NCI-H2227 (cell line): Measurements from ENCODE around the gene SMURF1.
"Not testable (repeated sequence)": the region's sequence is repeated elsewhere in the genome, so short reads cannot be mapped to it uniquely, and the experiment has no call there.

Source experiments
- DNase-seq: peaks from one replicate; lab custom pipeline; 2025; ENCODE audit not compliant: unreplicated experiment; lab: John Stamatoyannopoulos, UW

SMURF1 gene

DNA sequence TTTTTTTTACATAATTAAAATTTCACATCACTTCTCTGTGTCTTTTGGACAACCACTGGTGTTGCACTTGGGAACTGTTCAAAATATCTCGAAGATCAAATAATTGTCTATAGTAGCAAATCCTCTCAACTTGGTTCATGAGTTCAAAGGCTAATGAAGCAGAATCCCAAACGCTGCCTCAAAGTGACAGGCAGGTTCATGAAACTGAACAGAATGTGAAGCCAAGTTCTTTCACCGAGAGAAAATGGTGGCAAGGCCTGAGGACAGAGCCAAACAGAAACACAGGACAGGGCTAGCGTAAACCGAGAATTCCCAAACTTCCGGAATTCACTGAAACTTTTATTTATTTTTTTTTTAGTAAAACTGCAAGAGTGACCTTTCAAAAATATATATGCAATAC, 21.1 kb downstream of the SMURF1 start:
- DNase-seq: no peak

DNA sequence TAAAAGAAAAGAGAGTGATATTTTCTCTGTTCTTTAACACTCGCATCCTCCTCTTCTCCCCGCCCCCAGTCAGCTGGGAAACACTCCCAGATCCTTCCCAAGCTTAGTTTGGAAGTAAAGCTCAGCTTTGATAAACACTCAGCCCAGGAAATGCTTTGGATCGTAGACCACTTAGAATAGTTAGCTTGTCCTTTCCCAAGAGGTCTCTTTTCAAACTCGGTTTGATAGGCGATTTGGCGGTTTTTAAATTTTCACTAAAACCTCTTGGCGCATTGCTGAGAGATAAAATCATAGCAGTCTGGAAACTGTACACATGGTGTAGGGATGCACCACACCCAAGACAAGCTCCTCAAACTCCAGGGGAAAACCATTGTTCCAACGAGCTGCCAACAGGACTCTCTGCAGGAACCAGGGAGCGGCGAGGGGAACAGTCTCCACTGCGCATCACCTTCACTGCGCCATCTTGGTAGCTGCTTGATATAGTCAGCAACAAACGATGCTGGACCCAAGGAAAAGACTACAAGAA, 22.3 kb downstream of the SMURF1 start:
- no peak for DNase-seq

DNA sequence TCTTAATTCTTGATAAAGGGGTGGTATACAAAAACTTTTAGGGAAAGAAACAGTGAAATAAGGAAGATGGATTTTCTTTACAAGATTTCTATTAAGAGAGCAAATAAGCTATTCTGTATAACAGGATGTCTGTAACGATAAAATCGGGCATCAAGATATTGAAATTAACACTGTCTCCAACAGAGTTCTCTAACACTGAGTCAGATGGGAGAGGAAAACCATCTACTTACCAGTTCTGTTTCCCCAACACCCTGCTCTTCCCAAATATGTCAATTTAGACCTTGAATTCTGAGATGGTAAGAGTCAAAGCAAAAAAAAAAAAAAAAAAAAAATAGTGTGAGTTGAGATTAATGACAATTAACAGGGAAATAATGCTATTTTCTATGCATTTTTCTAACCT, 23.0 kb downstream of the SMURF1 start:
- DNase-seq: no peak

DNA sequence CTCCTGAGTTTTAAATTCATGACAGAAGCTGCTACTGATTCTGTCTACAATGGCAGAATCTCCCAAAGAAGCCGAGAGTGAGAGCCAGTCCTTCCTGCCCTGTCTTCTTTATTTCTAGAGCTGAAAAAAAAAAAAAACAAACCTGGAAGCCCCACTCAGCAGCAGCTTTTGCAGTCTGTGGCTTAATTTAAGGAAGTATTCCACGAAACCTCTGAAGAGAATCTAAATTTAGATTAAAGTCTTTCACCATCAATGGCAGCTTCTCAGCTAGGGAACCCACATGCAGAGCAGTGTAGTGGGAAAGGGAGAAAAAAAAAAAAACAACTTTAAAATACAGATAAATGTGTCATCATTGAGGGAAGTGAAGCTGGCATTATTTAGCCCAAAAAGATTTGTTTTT, 23.4 kb downstream of the SMURF1 start:
- DNase-seq: no peak

DNA sequence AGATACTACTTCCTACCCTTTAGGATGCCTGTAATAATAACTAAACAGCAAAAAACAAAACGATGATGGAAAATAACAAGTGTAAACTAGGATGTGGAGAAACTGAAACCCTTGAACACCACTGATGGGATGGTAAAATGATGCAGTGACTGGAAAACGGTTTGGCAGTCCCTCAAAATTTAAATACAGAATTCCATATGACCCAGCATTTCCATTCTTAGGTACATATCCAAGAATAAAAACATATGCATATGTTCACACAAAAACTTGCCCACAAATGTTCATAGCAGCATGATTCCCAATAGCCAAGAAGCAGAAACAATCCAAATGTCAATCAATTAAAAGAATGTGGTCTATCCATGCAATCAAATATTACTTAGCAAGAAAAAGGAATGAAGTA, 25.8 kb downstream of the SMURF1 start:
- no peak for DNase-seq

DNA sequence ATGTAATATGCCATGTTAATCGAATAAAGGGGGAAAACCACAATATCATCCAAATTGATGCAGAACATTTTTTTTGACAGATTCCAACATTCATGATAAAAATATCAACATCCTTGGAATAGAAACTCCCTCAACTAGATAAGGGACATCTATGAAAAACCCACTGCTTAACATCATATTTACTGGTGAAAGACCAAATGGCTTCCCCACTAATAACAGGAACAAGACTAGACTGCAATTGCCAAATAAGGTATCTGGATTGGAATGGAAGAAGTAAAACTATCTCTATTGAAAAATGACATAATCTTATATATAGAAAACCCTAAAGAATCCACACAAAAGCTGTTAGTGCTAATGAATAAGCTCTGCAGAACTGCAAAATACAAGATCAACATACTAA, 27.8 kb downstream of the SMURF1 start:
- DNase-seq: no peak

DNA sequence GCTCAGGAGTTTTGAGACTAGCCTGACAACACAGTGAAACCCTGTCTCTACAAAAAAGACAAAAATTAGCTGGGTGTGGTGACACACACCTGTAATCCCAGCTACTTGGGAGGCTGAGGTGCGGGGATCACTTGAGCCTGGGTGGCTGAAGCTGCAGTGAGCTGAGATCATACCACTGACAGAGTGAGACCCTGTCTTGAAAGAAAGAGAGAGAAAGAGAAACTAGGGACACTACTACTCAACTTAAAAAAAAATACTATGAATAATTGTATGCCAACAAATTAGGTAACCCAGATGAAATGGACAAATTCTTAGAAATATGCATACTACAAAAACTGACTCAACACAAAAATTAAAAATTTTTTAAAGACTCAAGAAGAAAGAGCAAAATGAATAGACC, 28.5 kb downstream of the SMURF1 start:
- no peak for DNase-seq

DNA sequence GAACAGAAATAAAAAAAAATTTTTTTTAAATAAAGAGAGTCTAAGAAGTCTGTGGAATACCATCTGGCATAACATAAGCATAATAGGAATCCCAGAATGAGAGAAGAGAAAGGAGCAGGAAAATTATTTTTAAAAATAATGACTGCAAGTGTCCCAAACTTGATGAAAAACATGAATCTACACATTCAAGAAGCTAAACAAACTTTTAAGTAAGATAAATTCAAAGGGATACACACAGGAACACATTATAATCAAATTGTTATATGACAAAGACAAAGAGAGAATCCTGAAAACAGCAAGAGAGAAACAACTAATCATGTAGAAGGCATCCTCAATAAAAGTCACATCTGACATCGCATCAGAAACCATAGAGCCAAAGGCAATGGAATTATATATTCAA, 30.9 kb downstream of the SMURF1 start:
- DNase-seq: no peak

DNA sequence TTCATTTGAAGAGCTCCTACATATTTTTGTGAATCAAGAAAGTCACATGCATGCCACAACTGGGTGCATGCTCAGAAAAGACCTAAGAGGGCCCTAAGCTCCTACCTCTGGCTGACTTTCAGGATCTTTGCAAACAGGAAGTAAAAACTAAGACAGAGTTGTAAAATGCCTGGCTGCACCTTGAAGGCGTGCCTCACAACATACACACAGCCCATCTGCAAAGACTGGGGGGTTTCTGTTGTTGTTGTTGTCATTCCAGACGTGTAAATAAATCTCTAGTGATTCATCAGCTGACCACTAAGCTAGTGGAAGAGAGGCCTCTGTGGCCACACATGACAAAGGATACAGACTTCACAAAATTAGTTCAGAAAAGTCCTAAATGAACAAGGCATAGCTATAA, 31.8 kb downstream of the SMURF1 start:
- no peak for DNase-seq

DNA sequence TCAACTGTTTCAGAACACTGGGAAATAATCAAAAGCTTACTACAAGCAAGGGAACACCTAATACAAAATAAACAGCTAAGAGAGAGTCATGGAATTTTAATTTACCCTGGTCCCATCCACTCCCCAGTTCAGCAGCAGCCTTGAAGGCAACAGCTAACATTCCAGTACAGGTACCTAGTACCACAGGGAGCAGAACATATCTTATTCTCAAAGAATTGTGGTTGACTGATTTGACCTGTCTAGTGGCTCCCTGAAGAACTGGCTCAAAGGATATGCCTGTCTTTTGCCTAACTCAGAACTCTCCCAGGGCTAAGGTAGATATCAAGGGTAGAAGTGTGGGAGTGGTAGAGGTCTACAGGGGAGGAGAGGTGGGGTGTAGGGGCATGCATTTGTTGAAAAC, 32.3 kb downstream of the SMURF1 start:
- DNase-seq: no peak

DNA sequence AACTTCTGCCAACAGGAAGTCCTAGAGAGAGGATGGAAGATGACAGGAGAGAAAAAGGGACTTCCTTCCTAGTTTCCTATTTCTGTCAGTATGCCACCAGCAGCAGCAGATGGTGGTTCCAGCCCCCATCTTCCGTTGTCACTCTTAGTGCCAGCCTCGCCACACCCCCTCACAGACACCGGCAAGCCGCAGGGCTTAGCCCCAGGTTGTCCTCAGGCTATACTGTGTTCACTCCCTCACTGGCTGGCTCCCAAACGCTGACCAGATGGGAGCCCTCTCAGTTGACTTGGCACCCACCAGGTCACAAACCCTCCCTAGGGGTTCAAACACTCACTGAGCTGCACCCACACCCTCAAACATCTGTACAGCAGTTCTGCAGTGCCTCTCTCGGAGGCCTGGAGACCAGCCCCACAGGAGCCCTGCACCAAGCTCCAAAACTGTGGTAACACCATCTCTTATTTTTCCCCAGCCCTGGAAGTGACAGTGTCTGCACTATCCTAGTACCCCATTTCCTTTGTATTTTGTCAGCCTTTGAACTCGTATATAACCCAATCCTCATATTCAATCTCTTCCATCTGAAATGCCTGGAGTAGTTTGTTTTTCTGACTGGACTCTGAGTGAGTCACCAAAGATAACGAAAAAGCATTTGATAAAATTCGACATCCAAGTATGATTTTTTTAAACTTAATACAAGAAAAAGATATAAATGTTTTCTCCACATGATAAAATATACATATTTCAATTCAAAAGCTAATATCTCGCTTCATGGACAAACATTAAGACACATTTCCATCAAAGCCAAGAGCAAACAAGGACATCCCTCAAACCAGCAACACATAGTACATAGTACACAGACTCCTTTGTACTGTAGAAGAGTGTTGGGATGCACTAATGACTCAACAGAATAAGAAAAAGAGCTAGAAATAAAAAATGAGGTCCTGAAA, 34.5 kb downstream of the SMURF1 start:
- no peak for DNase-seq

DNA sequence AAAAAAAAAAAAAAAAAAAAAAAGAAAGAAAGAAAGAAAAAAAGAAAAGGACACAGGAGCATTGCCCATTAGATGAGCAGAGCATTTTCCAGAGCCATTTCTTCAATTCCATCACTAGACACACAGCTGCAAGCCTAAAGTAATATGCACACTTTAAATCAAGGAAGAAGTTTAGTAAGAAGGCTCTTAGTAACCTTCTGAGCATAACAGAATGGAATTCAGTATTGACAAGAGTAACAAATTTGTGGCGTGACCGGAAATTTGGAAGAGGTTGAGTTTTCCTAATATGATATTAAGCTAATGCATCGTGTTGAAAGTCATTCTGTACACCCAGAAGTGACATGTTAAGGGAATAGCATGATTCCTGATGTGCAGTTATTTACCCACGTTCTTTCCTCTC, 35.3 kb downstream of the SMURF1 start:
- DNase-seq: no peak

DNA sequence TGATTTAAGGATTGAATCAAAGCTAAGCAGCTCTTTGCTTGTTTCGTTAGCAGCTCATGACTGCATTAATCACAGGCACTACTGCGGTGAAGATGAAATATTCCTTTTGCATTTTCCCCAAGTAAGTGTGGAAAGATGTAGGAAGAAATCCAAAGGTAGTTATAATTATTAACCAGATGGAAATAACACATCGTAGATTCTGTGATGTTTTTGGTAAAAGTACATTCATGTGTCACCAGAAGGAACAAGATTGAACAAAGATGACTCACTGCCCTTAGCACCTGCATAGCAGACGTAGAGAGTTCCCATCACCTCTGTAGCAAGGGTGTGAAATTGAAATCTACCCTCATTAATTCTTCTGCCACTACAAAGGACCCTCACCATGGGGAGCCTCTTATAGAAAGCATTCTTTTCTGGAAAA, 37.1 kb downstream of the SMURF1 start:
- DNase-seq: no peak

DNA sequence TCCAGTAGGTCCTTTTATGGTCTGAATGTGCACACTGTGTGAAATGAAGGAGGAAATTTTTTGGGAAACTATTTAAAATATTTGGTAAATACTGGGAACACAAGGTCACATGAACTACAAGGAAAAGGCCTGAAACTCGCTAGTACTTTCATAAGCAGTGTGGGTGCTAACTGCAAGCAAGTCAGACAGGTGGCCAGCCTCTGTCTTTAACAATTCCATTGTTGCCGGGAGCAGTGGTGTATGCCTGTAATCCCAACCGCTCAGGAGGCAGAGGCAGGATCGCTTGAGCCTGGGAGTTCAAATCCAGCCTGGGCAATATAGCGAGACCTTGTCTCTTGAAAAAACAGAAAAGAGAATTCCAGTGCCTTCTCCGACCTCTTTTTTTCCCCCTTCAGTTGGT, 37.5 kb downstream of the SMURF1 start:
- no peak for DNase-seq

DNA sequence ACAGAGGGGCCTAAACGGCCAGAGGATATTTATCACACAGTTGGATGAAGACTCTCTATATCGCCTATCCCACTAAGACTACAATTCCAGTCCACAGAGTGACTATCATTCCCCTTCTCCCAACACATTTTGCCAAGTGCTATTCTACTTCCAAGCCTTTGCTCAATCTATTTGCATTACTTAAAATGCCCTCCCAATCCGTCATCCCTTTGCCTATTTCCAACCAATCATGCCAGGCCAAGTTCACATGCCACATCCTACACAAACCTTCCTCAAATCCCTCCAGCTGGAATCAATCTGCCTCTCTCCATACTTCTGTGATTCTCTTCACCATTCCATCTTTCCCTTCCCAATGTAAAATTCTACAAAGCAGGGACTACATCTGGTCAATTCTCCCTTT, 38.2 kb downstream of the SMURF1 start:
- DNase-seq: no peak

DNA sequence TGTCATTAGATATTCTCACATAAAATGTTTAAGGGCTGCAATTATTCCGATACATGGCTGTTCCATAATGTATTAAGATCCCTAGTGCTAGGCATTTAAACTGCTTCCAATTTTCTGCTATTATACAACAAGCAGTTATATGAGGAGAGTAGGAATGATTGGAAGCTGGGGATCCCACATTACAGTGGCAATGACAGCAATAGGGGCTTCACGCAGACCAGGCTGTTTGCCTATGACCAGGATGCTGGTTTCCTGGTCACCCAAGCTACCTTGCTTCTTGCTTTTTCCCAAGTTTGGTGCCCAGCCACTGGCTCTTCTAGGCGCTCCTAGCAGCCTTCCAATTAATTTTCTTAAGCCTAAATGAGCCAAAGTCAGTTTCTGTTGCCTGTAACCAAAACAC, 39.3 kb downstream of the SMURF1 start:
- no peak for DNase-seq

DNA sequence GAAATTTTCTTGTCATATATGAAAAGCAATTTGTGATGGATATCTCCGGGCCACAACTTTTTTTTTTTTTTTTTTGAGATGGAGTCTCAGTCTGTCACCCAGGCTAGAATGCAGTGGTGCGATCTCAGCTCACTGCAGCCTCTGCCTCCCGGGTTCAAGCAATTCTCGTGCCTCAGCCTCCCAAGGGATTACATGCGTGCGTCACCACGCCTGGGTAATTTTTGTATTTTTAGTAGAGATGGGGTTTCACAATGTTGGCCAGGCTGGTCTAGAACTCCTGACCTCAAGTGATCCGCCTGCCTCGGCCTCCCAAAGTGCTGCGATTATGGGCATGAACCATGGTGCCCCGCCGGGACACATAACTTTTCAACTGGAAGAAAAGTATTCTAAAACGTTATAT, 40.1 kb downstream of the SMURF1 start:
- not testable (repeated sequence) for DNase-seq

DNA sequence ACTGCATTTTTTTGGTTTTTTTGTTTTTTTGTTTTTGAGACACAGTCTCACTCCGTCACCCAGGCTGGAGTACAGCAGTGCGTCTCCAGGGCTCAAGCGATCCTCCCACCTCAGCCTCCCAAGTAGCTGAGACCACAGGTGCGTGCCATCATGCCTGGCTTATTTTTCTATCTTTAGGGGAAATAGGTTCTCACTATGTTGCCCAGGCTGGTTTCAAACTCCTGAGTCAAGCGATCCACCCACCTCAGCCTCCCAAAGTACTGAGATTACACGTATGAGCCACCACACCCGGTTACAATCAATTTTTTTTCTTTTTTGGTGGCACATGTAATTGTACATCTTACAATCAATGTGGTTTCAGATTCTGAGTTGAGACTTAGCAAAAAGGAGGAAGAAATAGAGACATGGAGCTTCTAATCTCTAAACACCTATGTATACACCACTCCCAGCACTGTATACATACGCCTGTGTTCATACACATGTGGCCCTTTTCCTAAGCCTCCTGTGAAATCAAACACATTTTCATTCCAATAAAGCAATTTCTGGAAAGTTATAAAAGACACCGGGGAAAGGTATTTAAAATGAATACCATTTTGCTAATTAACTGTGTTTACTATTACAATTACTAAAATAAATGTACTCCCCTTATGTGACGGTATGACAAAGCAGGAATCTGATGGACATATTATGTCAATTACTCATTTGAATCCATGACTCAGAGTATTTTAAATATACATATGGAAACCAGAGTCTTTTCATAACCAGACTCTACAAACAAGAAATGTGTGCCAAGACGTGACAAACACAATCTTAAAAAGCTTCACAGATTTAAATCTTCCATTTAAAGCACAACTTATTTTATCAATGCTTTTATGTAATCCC, 40.9 kb downstream of the SMURF1 start:
- DNase-seq: no peak

DNA sequence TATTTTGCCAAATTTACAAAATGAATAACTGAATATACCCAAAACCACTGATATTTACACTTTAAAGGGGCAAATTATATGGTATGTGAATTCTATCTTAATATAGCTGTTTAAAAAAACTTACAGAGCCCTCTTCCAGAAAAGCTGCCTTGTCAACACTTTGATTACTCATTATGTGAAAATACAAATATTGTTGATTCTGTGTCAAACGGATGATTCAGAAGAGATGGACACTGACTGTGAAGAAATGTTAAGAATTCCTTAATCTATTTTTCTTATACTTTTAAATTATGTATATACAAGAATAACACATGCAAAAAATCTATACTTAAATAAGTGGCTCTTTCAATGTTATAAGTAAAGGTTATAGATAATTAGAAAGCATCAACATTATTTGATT, 41.5 kb downstream of the SMURF1 start:
- no peak for DNase-seq

DNA sequence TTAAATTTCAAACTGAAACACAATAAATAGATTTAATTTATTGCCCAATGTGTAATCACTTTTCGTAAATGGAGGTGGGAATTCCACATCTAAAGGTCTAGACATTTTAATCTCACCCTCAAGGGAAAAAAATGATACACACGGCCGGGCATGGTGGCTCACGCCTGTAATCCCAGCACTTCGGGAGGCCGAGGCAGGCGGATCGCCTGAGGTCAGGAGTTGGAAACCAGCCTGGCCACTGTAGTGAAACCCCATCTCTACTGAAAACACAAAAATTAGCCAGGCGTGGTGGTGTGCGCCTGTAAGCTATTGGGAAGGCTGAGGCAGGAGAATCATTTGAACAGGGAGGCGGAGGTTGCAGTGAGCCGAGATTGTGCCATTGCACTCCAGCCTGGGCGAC, 42.4 kb downstream of the SMURF1 start:
- not testable (repeated sequence) for DNase-seq

DNA sequence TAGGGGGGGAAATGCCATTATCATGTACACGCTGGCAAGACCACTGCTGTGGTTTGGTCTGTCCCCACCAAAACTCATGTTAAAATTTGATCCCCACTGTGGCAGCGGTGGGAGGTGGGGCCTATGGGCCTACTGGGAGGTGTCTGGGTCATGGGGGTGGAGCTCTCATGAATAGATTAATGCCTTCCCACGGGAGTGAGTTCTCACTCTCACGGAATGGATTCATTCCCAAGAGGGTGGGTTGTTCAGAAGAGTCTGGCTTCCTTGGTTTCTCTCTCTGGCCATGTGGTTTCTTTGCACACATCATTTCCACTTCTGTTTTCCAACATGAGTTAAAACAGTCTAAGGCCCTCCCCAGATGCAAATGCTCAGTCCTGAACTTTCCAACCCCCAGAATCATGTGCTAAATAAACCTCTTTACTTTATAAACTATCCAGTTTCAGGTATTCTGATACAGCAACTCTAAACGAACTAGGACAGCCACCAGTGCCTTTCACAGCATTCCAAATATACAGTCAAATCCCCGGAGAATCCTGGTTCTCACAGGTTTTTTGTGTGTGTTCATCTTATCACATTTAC, 44.3 kb downstream of the SMURF1 start:
- DNase-seq: no peak
